ENCODE results near the gene UBE2B.

Gene UBE2B

GRCh38 chr5:134411546-134412266 lies 40.3 kb downstream of the UBE2B start, which contains the start of gene CDKN2AIPNL (continued):
- TF ChIP-seq ZSCAN5A (tag by site-specific recombination; IDR thresholded peaks at IDR 0.05) (peak; percentile 88), ZNF157 (tag by site-specific recombination; IDR thresholded peaks at IDR 0.05) (no peak), SCRT2 (tag by site-specific recombination; IDR thresholded peaks at IDR 0.05) (0 out of 2 replicates have a peak, but pooled peaks have one; percentile 30), GLIS1 (tag by site-specific recombination; IDR thresholded peaks at IDR 0.05) (no peak; the same call in 1 of the 2 replicates), ZNF280D (tag by site-specific recombination; IDR thresholded peaks at IDR 0.05) (no peak), ZSCAN16 (tag by site-specific recombination; IDR thresholded peaks at IDR 0.05) (no peak), ZSCAN4 (tag by site-specific recombination; IDR thresholded peaks at IDR 0.05) (no peak), ZNF416 (tag by site-specific recombination; IDR thresholded peaks at IDR 0.05) (no peak)

GRCh38 chr5:134413046-134413445 lies 41.7 kb downstream of the UBE2B start:
- ChIA-PET POLR2A (no interaction called here), CTCF (interaction anchor here (0.8 to 1.3 kb wide), 3 partner anchors 114 to 173 kb away, joined by 3 read pairs; no protein-coding TSS in a partner anchor)
- TF ChIP-seq KLF8 (tag by site-specific recombination; IDR thresholded peaks at IDR 0.05) (no peak), SP3 (tag by site-specific recombination; IDR thresholded peaks at IDR 0.05) (no peak), KLF10 (tag by site-specific recombination; IDR thresholded peaks at IDR 0.05) (no peak), ZBTB44 (tag by site-specific recombination; IDR thresholded peaks at IDR 0.05) (no peak), EGR2 (tag by site-specific recombination; IDR thresholded peaks at IDR 0.05; ENCODE audit: low read depth) (no peak), OSR2 (tag by site-specific recombination; IDR thresholded peaks at IDR 0.05) (no peak), ZNF473 (tag by site-specific recombination; IDR thresholded peaks at IDR 0.05) (no peak), ZNF501 (tag by site-specific recombination; IDR thresholded peaks at IDR 0.05) (no peak), SCRT1 (tag by site-specific recombination; IDR thresholded peaks at IDR 0.05; ENCODE audit: borderline replicate concordance) (no peak), ZNF837 (tag by site-specific recombination; IDR thresholded peaks at IDR 0.05) (no peak), PRDM1 (tag by site-specific recombination; IDR thresholded peaks at IDR 0.05) (no peak), ZNF777 (tag by site-specific recombination; IDR thresholded peaks at IDR 0.05; ENCODE audit: borderline replicate concordance) (no peak), SP7 (tag by site-specific recombination; IDR thresholded peaks at IDR 0.05) (no peak), ZNF514 (tag by site-specific recombination; IDR thresholded peaks at IDR 0.05) (no peak), ZNF16 (tag by site-specific recombination; IDR thresholded peaks at IDR 0.05; ENCODE audit: low read depth) (no peak), ELK4 (IDR thresholded peaks at IDR 0.05; ENCODE audit: borderline replicate concordance, low read depth, low read length) (no peak), ZNF140 (tag by site-specific recombination; IDR thresholded peaks at IDR 0.05) (no peak)

More at GRCh38 chr5:134413046-134413445, 41.7 kb downstream of the UBE2B start:
- H3K36me3 ChIP-seq (ENCODE audit: control insufficient read depth in 2 of 2, insufficient read depth in 1 of 2, low read length in 2 of 2), result peaks cover 4 to 16% of the 10 kb centered on the region in 2 experiments; a peak in 2 of 3 replicates
- H3K4me1 ChIP-seq (ENCODE audit: control insufficient read depth, insufficient read depth, low read length), result peaks cover 10% of the 10 kb centered on the region
- H3K9me3 ChIP-seq (ENCODE audit: control insufficient read depth, insufficient read depth, low read depth, low read length), result no peaks in the 10 kb centered on the region
- H3K27ac ChIP-seq (ENCODE audit: extremely low read depth, low read depth, low read length), result no peak overlapping the region
- H3K4me3 ChIP-seq (ENCODE audit: low read depth, low read length), result no peak overlapping the region

All from HEK293 (cell line).